Measurements from ENCODE around the gene MACROD1.

DNA sequence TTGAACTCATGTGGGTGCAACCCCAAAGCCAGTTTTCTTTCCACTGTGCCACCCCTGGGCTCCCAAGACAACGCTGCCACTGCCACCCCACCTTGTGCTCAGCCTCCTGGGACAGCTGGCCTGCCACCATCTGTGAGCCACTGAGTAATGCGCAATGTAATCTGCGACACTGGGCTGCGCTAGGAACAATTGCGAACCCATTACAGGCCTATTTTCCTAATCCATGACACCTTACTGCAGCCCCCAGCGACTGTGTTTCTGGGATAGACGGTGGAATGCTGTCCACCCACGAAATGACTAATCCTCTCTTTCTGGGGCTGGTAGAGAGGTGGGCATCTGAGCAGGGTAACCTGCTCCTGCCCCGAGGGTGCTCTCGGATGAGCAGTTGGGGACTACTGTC is 108.0 kb downstream of the MACROD1 start:
- TF ChIP-seq, protein P1, sequence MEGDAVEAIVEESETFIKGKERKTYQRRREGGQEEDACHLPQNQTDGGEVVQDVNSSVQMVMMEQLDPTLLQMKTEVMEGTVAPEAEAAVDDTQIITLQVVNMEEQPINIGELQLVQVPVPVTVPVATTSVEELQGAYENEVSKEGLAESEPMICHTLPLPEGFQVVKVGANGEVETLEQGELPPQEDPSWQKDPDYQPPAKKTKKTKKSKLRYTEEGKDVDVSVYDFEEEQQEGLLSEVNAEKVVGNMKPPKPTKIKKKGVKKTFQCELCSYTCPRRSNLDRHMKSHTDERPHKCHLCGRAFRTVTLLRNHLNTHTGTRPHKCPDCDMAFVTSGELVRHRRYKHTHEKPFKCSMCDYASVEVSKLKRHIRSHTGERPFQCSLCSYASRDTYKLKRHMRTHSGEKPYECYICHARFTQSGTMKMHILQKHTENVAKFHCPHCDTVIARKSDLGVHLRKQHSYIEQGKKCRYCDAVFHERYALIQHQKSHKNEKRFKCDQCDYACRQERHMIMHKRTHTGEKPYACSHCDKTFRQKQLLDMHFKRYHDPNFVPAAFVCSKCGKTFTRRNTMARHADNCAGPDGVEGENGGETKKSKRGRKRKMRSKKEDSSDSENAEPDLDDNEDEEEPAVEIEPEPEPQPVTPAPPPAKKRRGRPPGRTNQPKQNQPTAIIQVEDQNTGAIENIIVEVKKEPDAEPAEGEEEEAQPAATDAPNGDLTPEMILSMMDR (IDR thresholded peaks at IDR 0.05) = no peak
- TF ChIP-seq POLR2AphosphoS5 (IDR thresholded peaks at IDR 0.05) (no peak), POLR2A (IDR thresholded peaks at IDR 0.05) (no peak)

All from suprapubic skin (tissue), 4 donors.